ENCODE measurements around the gene KLRF1. TPM values are rescaled to one million over a fixed set of nuclear protein-coding genes. Genes with fewer than 3 reads are reported as not detected.

The KLRF1 gene
- total and polyA plus RNA-seq, 8 donors = 0.28 to 2.1 (median 0.47) TPM; not detected in 1

DNA sequence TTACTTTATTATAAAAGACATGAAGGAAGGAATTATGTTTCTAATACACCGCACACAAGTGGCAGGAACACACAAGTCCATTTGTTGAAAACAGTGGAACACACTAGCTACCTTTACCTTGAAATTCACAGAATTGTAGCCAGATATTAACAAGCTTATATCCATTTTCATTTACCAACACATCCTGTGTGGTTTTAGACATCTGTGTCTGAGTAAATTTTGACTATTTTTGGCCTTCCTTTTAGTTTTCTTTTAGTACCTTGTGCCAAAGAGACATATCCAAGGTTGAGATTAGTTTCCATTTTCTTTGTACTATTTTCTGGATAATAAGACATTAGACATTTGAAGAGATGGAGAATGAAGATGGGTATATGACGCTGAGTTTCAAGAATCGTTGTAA lies 54.0 kb downstream of the KLRF1 start, which contains the start of gene KLRF2:
KLRF2 (plus strand) TSS at position 244 of the 400 bp plus-strand sequence; CDS start at position 351, 107 bp downstream.
- no peak for FAIRE-seq
- 85 to 95% methylated on average over 3 of the region's 3 CpGs for WGBS, 2 donors
- DNase-seq = no peak
- no peaks in the 10 kb centered on the region for H3K4me1 ChIP-seq
- H3K4me3 ChIP-seq = no peak within 1 kb of the TSS
- no peaks in the 10 kb centered on the region for H3K27me3 ChIP-seq
- TF ChIP-seq CTCF (IDR thresholded peaks at IDR 0.05) = no peak
- intact Hi-C loops (cut with DNase I) = no loop called here
- H3K9me3 ChIP-seq = no peaks in the 10 kb centered on the region
- no peak for ATAC-seq
- no peak within 1 kb of the TSS for H3K27ac ChIP-seq
- H3K36me3 ChIP-seq = no peaks in the 10 kb centered on the region

GRCh38 chr12:9881988-9882387 lies 54.7 kb downstream of the KLRF1 start:
- 85 to 90% methylated on average over 5 of the region's 5 CpGs for WGBS, 2 donors
- intact Hi-C loops (cut with DNase I) = no loop called here
- Histone ChIP-seq H3K4me1 (no peaks in the 10 kb centered on the region), H3K27me3 (no peaks in the 10 kb centered on the region), H3K4me3 (no peak overlapping the region), H3K27ac (no peak overlapping the region), H3K9me3 (no peaks in the 10 kb centered on the region), H3K36me3 (no peaks in the 10 kb centered on the region)
- TF ChIP-seq CTCF (IDR thresholded peaks at IDR 0.05) = no peak
- FAIRE-seq (no peak), DNase-seq (no peak), ATAC-seq (no peak)

GRCh38 chr12:9883175-9883574 lies 55.9 kb downstream of the KLRF1 start:
- DNase-seq (no peak), FAIRE-seq (no peak), ATAC-seq (no peak)
- no peak for TF ChIP-seq CTCF (IDR thresholded peaks at IDR 0.05)
- Histone ChIP-seq H3K27ac (no peak overlapping the region), H3K4me3 (no peak overlapping the region), H3K4me1 (no peaks in the 10 kb centered on the region), H3K36me3 (no peaks in the 10 kb centered on the region), H3K27me3 (no peaks in the 10 kb centered on the region), H3K9me3 (no peaks in the 10 kb centered on the region)
- intact Hi-C loops (cut with DNase I) = no loop called here

DNA sequence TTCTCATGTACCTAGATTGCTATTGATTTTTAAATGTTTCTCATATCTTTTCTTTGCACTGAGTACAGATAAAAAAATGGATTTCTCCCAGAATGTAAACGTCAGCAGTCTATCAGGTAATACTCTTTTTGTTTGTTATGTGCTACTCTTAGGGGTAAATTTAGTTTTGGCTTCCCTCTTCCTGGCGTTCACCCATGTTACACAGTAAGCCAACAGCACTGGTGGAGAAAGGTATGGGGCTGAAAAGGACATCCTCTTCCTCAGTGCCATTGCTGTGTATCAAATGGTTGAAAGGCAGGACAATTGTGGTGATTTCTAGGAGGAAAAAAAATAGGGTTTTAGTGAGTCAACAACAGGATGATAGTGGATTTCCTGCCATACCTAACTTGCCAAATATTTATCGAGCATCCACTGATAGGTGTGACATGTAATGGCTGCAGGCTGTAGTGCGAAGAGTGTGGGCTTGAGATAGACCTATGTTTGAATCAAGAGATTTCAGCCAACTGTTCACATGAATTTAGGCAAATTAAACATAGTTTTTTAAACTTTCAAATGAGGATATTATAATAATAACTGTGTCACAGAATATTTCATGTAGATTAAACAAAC lies 61.5 kb downstream of the KLRF1 start:
- Histone ChIP-seq H3K36me3 (no peaks in the 10 kb centered on the region), H3K9me3 (no peaks in the 10 kb centered on the region), H3K4me3 (no peak overlapping the region), H3K27ac (no peak overlapping the region), H3K4me1 (peaks cover 0 to 3% (median 0%) of the 10 kb centered on the region in 3 donors), H3K27me3 (no peaks in the 10 kb centered on the region)
- TF ChIP-seq CTCF (IDR thresholded peaks at IDR 0.05) = no peak
- ATAC-seq (no peak), DNase-seq (no peak), FAIRE-seq (no peak)
- 13 to 20% methylated on average over 4 of the region's 4 CpGs for WGBS, 2 donors
- intact Hi-C loops (cut with DNase I) = no loop called here

Other genes with a start within 250 kb of the KLRF1 start
- under 1 TPM; 0.12 to 1.00 (median 0.20) TPM for gene KLRB1, start 219.6 kb upstream of the KLRF1 start, total RNA-seq
- gene KLRB1, start 219.6 kb upstream of the KLRF1 start, polyA plus RNA-seq = under 1 TPM in 1 of 2 donors, not detected in 1; 0.16 TPM
- 1 to 10 TPM; 1.1 to 5.7 (median 2.1) TPM for gene CLEC2D, start 157.8 kb upstream of the KLRF1 start, total RNA-seq
- 1 to 10 TPM; 2.8 to 3.6 TPM for gene CLEC2D, start 157.8 kb upstream of the KLRF1 start, polyA plus RNA-seq
- under 1 TPM in 2 of 6 donors, not detected in 4; 0.31 to 0.43 TPM for gene CLECL1, start 94.4 kb upstream of the KLRF1 start, total RNA-seq
- gene CLECL1, start 94.4 kb upstream of the KLRF1 start, polyA plus RNA-seq = not detected
- gene CD69, start 66.6 kb upstream of the KLRF1 start, total RNA-seq = 1 to 10 TPM in 2 of 6 donors, under 1 TPM in 4; 0.12 to 1.9 (median 0.76) TPM
- under 1 TPM; 0.23 to 0.31 TPM for gene CD69, start 66.6 kb upstream of the KLRF1 start, polyA plus RNA-seq
- gene CLEC2B, start 41.9 kb downstream of the KLRF1 start, total RNA-seq = 1 to 10 TPM in 5 of 6 donors, under 1 TPM in 1; 0.65 to 6.3 (median 1.3) TPM
- gene CLEC2B, start 41.9 kb downstream of the KLRF1 start, polyA plus RNA-seq = 1 to 10 TPM; 1.7 to 2.4 TPM
- gene KLRF2, start 54.0 kb downstream of the KLRF1 start, total RNA-seq = not detected
- gene KLRF2, start 54.0 kb downstream of the KLRF1 start, polyA plus RNA-seq = not detected
- not detected for gene CLEC2A, start 104.9 kb downstream of the KLRF1 start, total RNA-seq
- not detected for gene CLEC2A, start 104.9 kb downstream of the KLRF1 start, polyA plus RNA-seq
- gene CLEC12A, start 143.9 kb downstream of the KLRF1 start, total RNA-seq = 1 to 10 TPM in 2 of 6 donors, under 1 TPM in 3, not detected in 1; 0.19 to 3.4 (median 0.93) TPM
- under 1 TPM; 0.19 to 0.77 TPM for gene CLEC12A, start 143.9 kb downstream of the KLRF1 start, polyA plus RNA-seq
- not detected for gene CLEC1B, start 171.6 kb downstream of the KLRF1 start, total RNA-seq
- under 1 TPM in 1 of 2 donors, not detected in 1; 0.02 TPM for gene CLEC1B, start 171.6 kb downstream of the KLRF1 start, polyA plus RNA-seq
- gene CLEC12B, start 183.1 kb downstream of the KLRF1 start, total RNA-seq = under 1 TPM in 1 of 6 donors, not detected in 5; 0.09 TPM
- not detected for gene CLEC12B, start 183.1 kb downstream of the KLRF1 start, polyA plus RNA-seq
- under 1 TPM in 3 of 6 donors, not detected in 3; 0.09 to 0.22 (median 0.18) TPM for gene CLEC9A, start 203.2 kb downstream of the KLRF1 start, total RNA-seq
- gene CLEC9A, start 203.2 kb downstream of the KLRF1 start, polyA plus RNA-seq = not detected

Data from pancreas (tissue), 10 donors.